ENCODE results near the gene CALML5. TPM values are rescaled to one million over a fixed set of nuclear protein-coding genes. Genes with fewer than 3 reads are reported as not detected.

CALML5 gene
- total and polyA plus RNA-seq, 9 of the 15 experiments (the other 6 are each of a cell fraction or from before 2014, with no cell fraction given): not detected

GRCh38 chr10:5519054-5519453 is 19.7 kb upstream of the CALML5 start (continued):
- no peak for TF ChIP-seq MGA (IDR thresholded peaks at IDR 0.05)
- peak; percentile 35; the same call in 1 of the 2 replicates for TF ChIP-seq CEBPZ (IDR thresholded peaks at IDR 0.05; ENCODE audit: borderline replicate concordance, low read depth, low read length)
- TF ChIP-seq TRIM24 (IDR thresholded peaks at IDR 0.05): peak in 1 of 2 experiments; percentile 50; a peak in 1 of 4 replicates
- TF ChIP-seq BRD9 (IDR thresholded peaks at IDR 0.05; ENCODE audit: low read depth, partially characterized antibody): no peak
- TF ChIP-seq HNRNPH1 (optimal IDR thresholded peaks at IDR 0.05; ENCODE audit: low read depth, low read length): no peak
- no peak for TF ChIP-seq RB1 (IDR thresholded peaks at IDR 0.05; ENCODE audit: low read depth)
- TF ChIP-seq GTF2A2 (tag; IDR thresholded peaks at IDR 0.05): no peak
- TF ChIP-seq THRAP3 (IDR thresholded peaks at IDR 0.05; ENCODE audit: borderline replicate concordance): no peak
- no peak for TF ChIP-seq PHTF2 (CRISPR knock-in tag; IDR thresholded peaks at IDR 0.05)
